K562 (cell line): ENCODE data around the gene ZDHHC24. TPM values are rescaled to one million over a fixed set of nuclear protein-coding genes. Genes with fewer than 3 reads are reported as not detected.

Source experiments
- CBX3 ChIP-seq, 2 experiments: IDR thresholded peaks; 1 replicate in 1 of 2; 2 replicates in 1 of 2; pipeline ENCODE4 v1.6.1; 2012; ENCODE audit warnings: inconsistent platforms in 2 of 2, low read length in 2 of 2, borderline replicate concordance in 1 of 2, control low read depth in 1 of 2
- CREM ChIP-seq: IDR thresholded peaks from 2 replicates; pipeline ENCODE4 v1.6.1; 2014; ENCODE audit warnings: antibody characterized with exemption, low read depth
- HDAC8 ChIP-seq: fragments of 450-650 bp; IDR thresholded peaks from 2 replicates; pipeline ENCODE4 v1.6.1; 2016; ENCODE audit warnings: mild to moderate bottlenecking, missing genetic modification characterization, moderate library complexity, missing compliant biosample characterization
- MBD2 ChIP-seq: sonication (generic); IDR thresholded peaks from 2 replicates; pipeline ENCODE4 v1.6.1; 2016; ENCODE audit warnings: low read depth, borderline replicate concordance
- MYC ChIP-seq, 2 experiments: fragments of 250-450 bp in 1 of 2; sonication (Bioruptor Pico) in 1 of 2; IDR thresholded peaks; 2 replicates each; pipeline versions ENCODE4 v1.5.1 to v1.6.1; 2012 to 2021; ENCODE audit warnings: low read depth in 2 of 2, borderline replicate concordance in 1 of 2, improper control_type of control experiment in 1 of 2, low read length in 1 of 2, mild to moderate bottlenecking in 1 of 2, moderate library complexity in 1 of 2
- MYNN ChIP-seq, 2 experiments: sonication (generic); formaldehyde crosslinking in 1 of 2; IDR thresholded peaks; 2 replicates each; pipeline versions ENCODE4 v1.5.0 to v1.6.1; 2016 to 2020; ENCODE audit warnings: antibody characterized with exemption in 1 of 2, missing genetic modification reagents in 1 of 2
- POLR2A ChIP-seq: fragments of 450-650 bp; conservative IDR thresholded peaks from 2 replicates; pipeline ENCODE4 v1.6.1; 2016
- RBBP5 ChIP-seq: fragments of 200-600 bp; sonication (generic); IDR thresholded peaks from 2 replicates; pipeline ENCODE4 v1.6.1; 2012; ENCODE audit warnings: borderline replicate concordance, mild to moderate bottlenecking, low read length, control low read depth, inconsistent platforms; ENCODE audit not compliant: insufficient read depth, poor library complexity, severe bottlenecking
- YY1 ChIP-seq, 3 experiments: IDR thresholded peaks; 2 replicates each; pipeline ENCODE4 v1.6.1; 2011; ENCODE audit warnings: low read length in 2 of 3, mild to moderate bottlenecking in 2 of 3, moderate library complexity in 2 of 3, borderline replicate concordance in 1 of 3, control low read depth in 1 of 3, low read depth in 1 of 3; ENCODE audit not compliant: insufficient read depth in 3 of 3, insufficient replicate concordance in 2 of 3, control insufficient read depth in 1 of 3, insufficient read length in 1 of 3; ENCODE audit errors: extremely low read depth in 1 of 3
- ZNF274 ChIP-seq: IDR thresholded peaks from 2 replicates; pipeline ENCODE4 v1.6.1; 2011; ENCODE audit warnings: low read depth, mild to moderate bottlenecking, low read length, moderate library complexity, borderline replicate concordance
- ZNF324 ChIP-seq: fragments of 250-450 bp; sonication (Bioruptor Pico); IDR thresholded peaks from 2 replicates; pipeline ENCODE4 v1.4.0; 2020; ENCODE audit warnings: mild to moderate bottlenecking
- ZNF707 ChIP-seq: fragments of 250-450 bp; sonication (Bioruptor Pico); conservative IDR thresholded peaks from 2 replicates; pipeline ENCODE4 v1.8.0; 2022; ENCODE audit warnings: inconsistent platforms, mild to moderate bottlenecking, moderate library complexity
- polyA plus RNA-seq, 8 experiments: library from polyadenylated mRNA; depleted of rRNA in 4 of 8; stranded (reverse) in 5 of 8; unstranded in 3 of 8; fragments of >200 nt; fragmentation: Nextera tagmentation in 2 of 8; fragmentation: Illumina TruSeq in 1 of 8; extraction: Ambion mirVana in 2 of 8; extraction: Trizol in 1 of 8; gene quantifications; 2 replicates each; pipeline versions ENCODE4 v1.2.1 to v1.2.3, GENCODE V29; 2011 to 2014; ENCODE audit warnings: inconsistent platforms in 1 of 8, missing spikeins in 1 of 8
- total RNA-seq, 7 experiments: library from RNA; depleted of rRNA in 6 of 7; stranded (reverse); fragments of >200 nt in 6 of 7; fragmentation: Illumina TruSeq in 2 of 7; extraction: Trizol in 2 of 7; gene quantifications; 2 replicates each; pipeline versions ENCODE4 v1.2.1 to v1.2.3, GENCODE V29; 2011 to 2021; ENCODE audit warnings: low replicate concordance in 1 of 7
- TF ChIP-seq, protein P1 (sequence below): sonication (generic); formaldehyde crosslinking; IDR thresholded peaks from 2 replicates; pipeline ENCODE4 v1.8.0; 2022; ENCODE audit warnings: mild to moderate bottlenecking, missing genetic modification reagents, borderline replicate concordance
- TF ChIP-seq, protein P2 (sequence below): fragments of 450-650 bp; IDR thresholded peaks from 2 replicates; pipeline ENCODE4 v1.6.1; 2016; ENCODE audit warnings: low read depth, mild to moderate bottlenecking, moderate library complexity
- TF ChIP-seq, protein P3 (sequence below): fragments of 450-650 bp; IDR thresholded peaks from 2 replicates; pipeline ENCODE4 v1.7.1; 2018; ENCODE audit warnings: mild to moderate bottlenecking, low read depth; ENCODE audit not compliant: partially characterized antibody
- TF ChIP-seq, protein P4 (sequence below): sonication (generic); formaldehyde crosslinking; IDR thresholded peaks from 2 replicates; pipeline ENCODE4 v1.8.0; 2022; ENCODE audit warnings: missing genetic modification reagents, mild to moderate bottlenecking, borderline replicate concordance
- TF ChIP-seq, protein P5 (sequence below): fragments of 450-650 bp; conservative IDR thresholded peaks from 2 replicates; pipeline ENCODE4 v1.6.1; 2016; ENCODE audit warnings: missing genetic modification characterization, low read depth, mild to moderate bottlenecking, missing compliant biosample characterization, moderate library complexity

The ZDHHC24 gene
- total and polyA plus RNA-seq, 9 of the 15 experiments (the other 6 are each of a cell fraction or from before 2014, with no cell fraction given), result 0.45 to 11.2 (median 2.7) TPM

DNA sequence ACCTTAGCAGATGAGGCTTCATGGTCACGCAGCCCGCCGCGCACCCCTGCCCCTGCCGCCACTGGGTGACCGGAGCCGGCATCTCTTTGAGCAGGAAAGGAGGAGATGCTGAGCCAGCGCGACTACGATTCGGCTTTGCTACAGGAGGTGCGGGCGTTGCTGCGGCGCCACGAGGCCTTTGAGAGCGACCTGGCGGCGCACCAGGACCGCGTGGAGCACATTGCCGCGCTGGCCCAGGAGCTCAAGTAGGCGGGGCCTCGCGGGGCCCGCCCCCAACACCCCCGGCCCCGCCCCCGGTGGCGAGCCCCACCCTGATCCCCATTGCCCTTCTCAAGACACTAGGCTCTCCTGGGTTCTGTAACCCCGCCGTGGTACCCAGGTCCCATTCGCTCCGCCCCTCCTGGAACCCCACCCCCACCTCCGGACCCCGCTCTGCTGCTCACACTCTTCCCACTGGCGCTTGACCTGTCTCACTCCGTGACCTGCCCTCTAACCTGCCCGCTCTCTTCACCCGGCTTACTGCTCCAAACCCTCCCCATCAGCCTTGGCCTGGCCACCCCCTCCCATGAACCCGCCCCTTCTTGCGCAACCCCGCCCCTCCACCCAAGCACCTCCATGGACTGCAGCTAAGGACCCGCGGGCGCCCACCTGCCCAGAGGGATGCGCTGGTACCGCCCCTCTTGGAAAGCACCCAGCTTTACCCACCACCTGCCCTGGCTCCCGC, 13.5 kb upstream of the ZDHHC24 start (continued):
- TF ChIP-seq MYNN (IDR thresholded peaks at IDR 0.05) (no peak), MYNN (CRISPR knock-in tag; IDR thresholded peaks at IDR 0.05) (no peak), YY1 (IDR thresholded peaks at IDR 0.05; ENCODE audit: borderline replicate concordance in 1 of 3, control insufficient read depth in 1 of 3, extremely low read depth in 1 of 3, insufficient read depth in 3 of 3, insufficient read length in 1 of 3, insufficient replicate concordance in 2 of 3, low read depth in 1 of 3, low read length in 2 of 3) (peak in 1 of 3 experiments; percentile 19), MYC (IDR thresholded peaks at IDR 0.05; ENCODE audit: low read depth, low read length) (peak; percentile 90), MYC (CRISPR knock-in tag; IDR thresholded peaks at IDR 0.05; ENCODE audit: borderline replicate concordance, low read depth) (no peak), ZNF707 (CRISPR knock-in tag) (no peak), ZNF274 (no peak), HDAC8 (no peak), CREM (peak; percentile 62), ZNF324 (CRISPR knock-in tag) (no peak), POLR2A (no peak), CBX3 (IDR thresholded peaks at IDR 0.05; ENCODE audit: borderline replicate concordance in 1 of 2, low read length in 2 of 2) (peak in 1 of 2 experiments; percentile 87; a peak in 2 of 3 replicates), RBBP5 (no peak), MBD2 (peak; percentile 34; the same call in 1 of the 2 replicates)
- TF ChIP-seq, protein P1, sequence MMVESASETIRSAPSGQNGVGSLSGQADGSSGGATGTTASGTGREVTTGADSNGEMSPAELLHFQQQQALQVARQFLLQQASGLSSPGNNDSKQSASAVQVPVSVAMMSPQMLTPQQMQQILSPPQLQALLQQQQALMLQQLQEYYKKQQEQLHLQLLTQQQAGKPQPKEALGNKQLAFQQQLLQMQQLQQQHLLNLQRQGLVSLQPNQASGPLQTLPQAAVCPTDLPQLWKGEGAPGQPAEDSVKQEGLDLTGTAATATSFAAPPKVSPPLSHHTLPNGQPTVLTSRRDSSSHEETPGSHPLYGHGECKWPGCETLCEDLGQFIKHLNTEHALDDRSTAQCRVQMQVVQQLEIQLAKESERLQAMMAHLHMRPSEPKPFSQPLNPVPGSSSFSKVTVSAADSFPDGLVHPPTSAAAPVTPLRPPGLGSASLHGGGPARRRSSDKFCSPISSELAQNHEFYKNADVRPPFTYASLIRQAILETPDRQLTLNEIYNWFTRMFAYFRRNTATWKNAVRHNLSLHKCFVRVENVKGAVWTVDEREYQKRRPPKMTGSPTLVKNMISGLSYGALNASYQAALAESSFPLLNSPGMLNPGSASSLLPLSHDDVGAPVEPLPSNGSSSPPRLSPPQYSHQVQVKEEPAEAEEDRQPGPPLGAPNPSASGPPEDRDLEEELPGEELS (CRISPR knock-in tag), result peak; percentile 95; the same call in 1 of the 2 replicates
- TF ChIP-seq, protein P2, sequence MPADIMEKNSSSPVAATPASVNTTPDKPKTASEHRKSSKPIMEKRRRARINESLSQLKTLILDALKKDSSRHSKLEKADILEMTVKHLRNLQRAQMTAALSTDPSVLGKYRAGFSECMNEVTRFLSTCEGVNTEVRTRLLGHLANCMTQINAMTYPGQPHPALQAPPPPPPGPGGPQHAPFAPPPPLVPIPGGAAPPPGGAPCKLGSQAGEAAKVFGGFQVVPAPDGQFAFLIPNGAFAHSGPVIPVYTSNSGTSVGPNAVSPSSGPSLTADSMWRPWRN, result no peak
- TF ChIP-seq, protein P3, sequence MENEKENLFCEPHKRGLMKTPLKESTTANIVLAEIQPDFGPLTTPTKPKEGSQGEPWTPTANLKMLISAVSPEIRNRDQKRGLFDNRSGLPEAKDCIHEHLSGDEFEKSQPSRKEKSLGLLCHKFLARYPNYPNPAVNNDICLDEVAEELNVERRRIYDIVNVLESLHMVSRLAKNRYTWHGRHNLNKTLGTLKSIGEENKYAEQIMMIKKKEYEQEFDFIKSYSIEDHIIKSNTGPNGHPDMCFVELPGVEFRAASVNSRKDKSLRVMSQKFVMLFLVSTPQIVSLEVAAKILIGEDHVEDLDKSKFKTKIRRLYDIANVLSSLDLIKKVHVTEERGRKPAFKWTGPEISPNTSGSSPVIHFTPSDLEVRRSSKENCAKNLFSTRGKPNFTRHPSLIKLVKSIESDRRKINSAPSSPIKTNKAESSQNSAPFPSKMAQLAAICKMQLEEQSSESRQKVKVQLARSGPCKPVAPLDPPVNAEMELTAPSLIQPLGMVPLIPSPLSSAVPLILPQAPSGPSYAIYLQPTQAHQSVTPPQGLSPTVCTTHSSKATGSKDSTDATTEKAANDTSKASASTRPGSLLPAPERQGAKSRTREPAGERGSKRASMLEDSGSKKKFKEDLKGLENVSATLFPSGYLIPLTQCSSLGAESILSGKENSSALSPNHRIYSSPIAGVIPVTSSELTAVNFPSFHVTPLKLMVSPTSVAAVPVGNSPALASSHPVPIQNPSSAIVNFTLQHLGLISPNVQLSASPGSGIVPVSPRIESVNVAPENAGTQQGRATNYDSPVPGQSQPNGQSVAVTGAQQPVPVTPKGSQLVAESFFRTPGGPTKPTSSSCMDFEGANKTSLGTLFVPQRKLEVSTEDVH, result no peak
- TF ChIP-seq, protein P4, sequence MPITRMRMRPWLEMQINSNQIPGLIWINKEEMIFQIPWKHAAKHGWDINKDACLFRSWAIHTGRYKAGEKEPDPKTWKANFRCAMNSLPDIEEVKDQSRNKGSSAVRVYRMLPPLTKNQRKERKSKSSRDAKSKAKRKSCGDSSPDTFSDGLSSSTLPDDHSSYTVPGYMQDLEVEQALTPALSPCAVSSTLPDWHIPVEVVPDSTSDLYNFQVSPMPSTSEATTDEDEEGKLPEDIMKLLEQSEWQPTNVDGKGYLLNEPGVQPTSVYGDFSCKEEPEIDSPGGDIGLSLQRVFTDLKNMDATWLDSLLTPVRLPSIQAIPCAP, result 0 out of 2 replicates have a peak, but pooled peaks have one; percentile 29
- TF ChIP-seq, protein P5, sequence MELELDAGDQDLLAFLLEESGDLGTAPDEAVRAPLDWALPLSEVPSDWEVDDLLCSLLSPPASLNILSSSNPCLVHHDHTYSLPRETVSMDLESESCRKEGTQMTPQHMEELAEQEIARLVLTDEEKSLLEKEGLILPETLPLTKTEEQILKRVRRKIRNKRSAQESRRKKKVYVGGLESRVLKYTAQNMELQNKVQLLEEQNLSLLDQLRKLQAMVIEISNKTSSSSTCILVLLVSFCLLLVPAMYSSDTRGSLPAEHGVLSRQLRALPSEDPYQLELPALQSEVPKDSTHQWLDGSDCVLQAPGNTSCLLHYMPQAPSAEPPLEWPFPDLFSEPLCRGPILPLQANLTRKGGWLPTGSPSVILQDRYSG (tag), result no peak
